K562 (cell line): ENCODE measurements around the gene MGST3.

Experiments used
- EHMT2 ChIP-seq: fragments of 450-650 bp; IDR thresholded peaks from 2 replicates; pipeline ENCODE4 v1.6.1; 2018; ENCODE audit warnings: antibody characterized with exemption
- MEIS2 ChIP-seq: fragments of 450-650 bp; IDR thresholded peaks from 2 replicates; pipeline ENCODE4 v1.6.1; 2014; ENCODE audit warnings: mild to moderate bottlenecking; ENCODE audit not compliant: partially characterized antibody
- MTA2 ChIP-seq: fragments of 450-650 bp; IDR thresholded peaks from 2 replicates; pipeline ENCODE4 v1.6.1; 2016; ENCODE audit warnings: low read depth
- MXD1 ChIP-seq: fragments of 250-450 bp; sonication (Bioruptor Pico); IDR thresholded peaks from 2 replicates; pipeline ENCODE4 v1.8.0; 2021; ENCODE audit warnings: borderline replicate concordance, mild to moderate bottlenecking, moderate library complexity; ENCODE audit not compliant: poor library complexity, severe bottlenecking
- NR2C2 ChIP-seq, 2 experiments: fragments of 200-800 bp in 1 of 2; sonication (Bioruptor generic) in 1 of 2; sonication (generic) in 1 of 2; formaldehyde crosslinking in 1 of 2; IDR thresholded peaks; 2 replicates each; pipeline versions ENCODE4 v1.6.1 to v1.8.0; 2016 to 2022; ENCODE audit warnings: mild to moderate bottlenecking in 1 of 2, missing compliant biosample characterization in 1 of 2, missing genetic modification characterization in 1 of 2, missing genetic modification reagents in 1 of 2
- POU5F1 ChIP-seq: fragments of 150-350 bp; IDR thresholded peaks from 2 replicates; pipeline ENCODE4 v1.6.1; 2014; ENCODE audit warnings: borderline replicate concordance, low read length, low read depth, mild to moderate bottlenecking; ENCODE audit not compliant: partially characterized antibody
- PRDM10 ChIP-seq: fragments of 450-650 bp; IDR thresholded peaks from 2 replicates; pipeline ENCODE4 v1.6.1; 2018; ENCODE audit not compliant: partially characterized antibody
- REST ChIP-seq, 2 experiments: fragments of 450-650 bp; formaldehyde crosslinking in 1 of 2; IDR thresholded peaks; 2 replicates each; pipeline versions ENCODE4 v1.4.0 to v1.6.1; 2014 to 2020; ENCODE audit warnings: mild to moderate bottlenecking in 2 of 2, borderline replicate concordance in 1 of 2, low read depth in 1 of 2
- SPI1 ChIP-seq: IDR thresholded peaks from 2 replicates; pipeline ENCODE4 v1.6.1; 2011; ENCODE audit warnings: low read depth, low read length, control low read depth, borderline replicate concordance
- ZNF212 ChIP-seq: fragments of 450-650 bp; formaldehyde crosslinking; IDR thresholded peaks from 2 replicates; pipeline ENCODE4 v1.4.0; 2020; ENCODE audit warnings: mild to moderate bottlenecking

GRCh38 chr1:165668184-165668583, 37.1 kb downstream of the MGST3 start:
- no peak for TF ChIP-seq POU5F1
- TF ChIP-seq EHMT2 = no peak
- no peak for TF ChIP-seq MTA2
- TF ChIP-seq ZNF212 (CRISPR knock-in tag) = no peak
- no peak for TF ChIP-seq MXD1
- TF ChIP-seq NR2C2 (CRISPR knock-in tag; IDR thresholded peaks at IDR 0.05) = no peak
- TF ChIP-seq NR2C2 (tag; IDR thresholded peaks at IDR 0.05) = no peak
- no peak for TF ChIP-seq REST (IDR thresholded peaks at IDR 0.05; ENCODE audit: borderline replicate concordance)
- no peak for TF ChIP-seq REST (CRISPR knock-in tag; IDR thresholded peaks at IDR 0.05; ENCODE audit: low read depth)
- no peak for TF ChIP-seq MEIS2
- no peak for TF ChIP-seq SPI1
- TF ChIP-seq PRDM10 = no peak
